Activated T-cell treated with anti-CD3 and anti-CD28 coated beads, Interleukin-2, amount 50 U/mL, for 24 hours (primary cell): ENCODE measurements around the gene CLEC20A.

Source experiments
- DNase-seq: peaks from one replicate; pipeline ENCODE4 v3.0.0-alpha.2; 2020
- H3K27ac Mint-ChIP-seq: 2 replicates; pipeline ENCODE4 v1.8.0; 2020; ENCODE audit warnings: mild to moderate bottlenecking, mixed read lengths
- H3K27me3 Mint-ChIP-seq: 2 replicates; pipeline ENCODE4 v1.8.0; 2020; ENCODE audit warnings: mixed read lengths
- H3K36me3 Mint-ChIP-seq: 2 replicates; pipeline ENCODE4 v1.8.0; 2020; ENCODE audit warnings: low read depth, mixed read lengths
- H3K4me1 Mint-ChIP-seq: 2 replicates; pipeline ENCODE4 v1.8.0; 2020; ENCODE audit warnings: low read depth, mixed read lengths
- H3K4me3 Mint-ChIP-seq: 2 replicates; pipeline ENCODE4 v1.8.0; 2020; ENCODE audit warnings: mild to moderate bottlenecking, moderate library complexity, mixed read lengths
- H3K9me3 Mint-ChIP-seq: 2 replicates; pipeline ENCODE4 v1.8.0; 2020; ENCODE audit warnings: mixed read lengths

The CLEC20A gene

GRCh38 chr1:178534137-178534868 lies 37.5 kb upstream of the CLEC20A start:
- peaks cover 5% of the 10 kb centered on the region for H3K4me1 Mint-ChIP-seq
- no peaks in the 10 kb centered on the region for H3K36me3 Mint-ChIP-seq
- H3K4me3 Mint-ChIP-seq: no peak overlapping the region
- no peak for DNase-seq
- H3K9me3 Mint-ChIP-seq: no peaks in the 10 kb centered on the region
- no peaks in the 10 kb centered on the region for H3K27me3 Mint-ChIP-seq
- no peak overlapping the region for H3K27ac Mint-ChIP-seq

- no peaks in the 10 kb centered on the region for H3K36me3 Mint-ChIP-seq
- H3K27ac Mint-ChIP-seq: no peak overlapping the region
- no peak for DNase-seq
- H3K9me3 Mint-ChIP-seq: no peaks in the 10 kb centered on the region
- H3K27me3 Mint-ChIP-seq: no peaks in the 10 kb centered on the region
- H3K4me1 Mint-ChIP-seq: peaks cover 5% of the 10 kb centered on the region
- H3K4me3 Mint-ChIP-seq: no peak overlapping the region
Observed at GRCh38 chr1:178533121-178533946, 36.6 kb upstream of the CLEC20A start.

GRCh38 chr1:178532392-178532791 lies 35.6 kb upstream of the CLEC20A start:
- no peaks in the 10 kb centered on the region for H3K27me3 Mint-ChIP-seq
- DNase-seq: peak; percentile 85

GRCh38 chr1:178531887-178532286 lies 35.1 kb upstream of the CLEC20A start:
- Mint-ChIP-seq H3K9me3 (no peaks in the 10 kb centered on the region), H3K27me3 (no peaks in the 10 kb centered on the region), H3K36me3 (no peaks in the 10 kb centered on the region), H3K4me3 (no peak overlapping the region), H3K27ac (no peak overlapping the region), H3K4me1 (peaks cover 5% of the 10 kb centered on the region)
- DNase-seq: no peak

More at GRCh38 chr1:178532392-178532791, 35.6 kb upstream of the CLEC20A start:
- Mint-ChIP-seq H3K4me1 (peaks cover 5% of the 10 kb centered on the region), H3K4me3 (no peak overlapping the region), H3K36me3 (no peaks in the 10 kb centered on the region), H3K9me3 (no peaks in the 10 kb centered on the region), H3K27ac (no peak overlapping the region)

- Mint-ChIP-seq H3K27me3 (no peaks in the 10 kb centered on the region), H3K27ac (no peak overlapping the region), H3K9me3 (no peaks in the 10 kb centered on the region), H3K4me1 (peaks cover 5% of the 10 kb centered on the region), H3K4me3 (no peak overlapping the region), H3K36me3 (no peaks in the 10 kb centered on the region)
- DNase-seq: no peak
Observed at GRCh38 chr1:178530502-178530901, 33.7 kb upstream of the CLEC20A start.

- Mint-ChIP-seq H3K36me3 (no peaks in the 10 kb centered on the region), H3K27me3 (no peaks in the 10 kb centered on the region), H3K4me3 (no peak overlapping the region), H3K4me1 (peaks cover 5% of the 10 kb centered on the region), H3K9me3 (no peaks in the 10 kb centered on the region), H3K27ac (no peak overlapping the region)
- no peak for DNase-seq
Observed at GRCh38 chr1:178530037-178530402, 33.3 kb upstream of the CLEC20A start.

GRCh38 chr1:178529364-178530036 lies 32.7 kb upstream of the CLEC20A start:
- Mint-ChIP-seq H3K27me3 (no peaks in the 10 kb centered on the region), H3K27ac (no peak overlapping the region), H3K4me3 (no peak overlapping the region), H3K4me1 (peaks cover 5% of the 10 kb centered on the region), H3K36me3 (no peaks in the 10 kb centered on the region), H3K9me3 (no peaks in the 10 kb centered on the region)
- DNase-seq: no peak

- H3K27me3 Mint-ChIP-seq: no peaks in the 10 kb centered on the region
- H3K4me1 Mint-ChIP-seq: peaks cover 5% of the 10 kb centered on the region
Observed at GRCh38 chr1:178528953-178529335, 32.2 kb upstream of the CLEC20A start.

GRCh38 chr1:178528228-178528952 lies 31.6 kb upstream of the CLEC20A start:
- Mint-ChIP-seq H3K27me3 (no peaks in the 10 kb centered on the region), H3K9me3 (no peaks in the 10 kb centered on the region), H3K4me3 (no peak overlapping the region), H3K27ac (no peak overlapping the region), H3K36me3 (no peaks in the 10 kb centered on the region), H3K4me1 (peaks cover 5% of the 10 kb centered on the region)
- peak; percentile 17 for DNase-seq

More at GRCh38 chr1:178528953-178529335, 32.2 kb upstream of the CLEC20A start:
- Mint-ChIP-seq H3K36me3 (no peaks in the 10 kb centered on the region), H3K27ac (no peak overlapping the region), H3K4me3 (no peak overlapping the region), H3K9me3 (no peaks in the 10 kb centered on the region)
- DNase-seq: no peak

- Mint-ChIP-seq H3K27me3 (no peaks in the 10 kb centered on the region), H3K9me3 (no peaks in the 10 kb centered on the region), H3K27ac (no peak overlapping the region), H3K4me3 (no peak overlapping the region), H3K36me3 (no peaks in the 10 kb centered on the region), H3K4me1 (peaks cover 2% of the 10 kb centered on the region)
- DNase-seq: no peak
Observed at GRCh38 chr1:178527117-178527516, 30.4 kb upstream of the CLEC20A start.

GRCh38 chr1:178521241-178521640 lies 24.5 kb upstream of the CLEC20A start:
- Mint-ChIP-seq H3K9me3 (no peaks in the 10 kb centered on the region), H3K4me1 (no peaks in the 10 kb centered on the region), H3K27me3 (no peaks in the 10 kb centered on the region), H3K36me3 (no peaks in the 10 kb centered on the region), H3K4me3 (no peak overlapping the region), H3K27ac (no peak overlapping the region)
- DNase-seq: no peak

GRCh38 chr1:178520803-178521202 lies 24.0 kb upstream of the CLEC20A start:
- Mint-ChIP-seq H3K4me1 (no peaks in the 10 kb centered on the region), H3K36me3 (no peaks in the 10 kb centered on the region), H3K27me3 (no peaks in the 10 kb centered on the region), H3K27ac (no peak overlapping the region), H3K9me3 (no peaks in the 10 kb centered on the region), H3K4me3 (no peak overlapping the region)
- no peak for DNase-seq

- H3K4me1 Mint-ChIP-seq: no peaks in the 10 kb centered on the region
Observed at GRCh38 chr1:178518894-178519293, 22.1 kb upstream of the CLEC20A start.

GRCh38 chr1:178516110-178516509 lies 19.3 kb upstream of the CLEC20A start:
- Mint-ChIP-seq H3K27ac (no peak overlapping the region), H3K9me3 (no peaks in the 10 kb centered on the region), H3K36me3 (no peaks in the 10 kb centered on the region), H3K4me3 (no peak overlapping the region), H3K27me3 (no peaks in the 10 kb centered on the region), H3K4me1 (no peaks in the 10 kb centered on the region)
- no peak for DNase-seq

More at GRCh38 chr1:178518894-178519293, 22.1 kb upstream of the CLEC20A start:
- no peaks in the 10 kb centered on the region for H3K36me3 Mint-ChIP-seq
- no peaks in the 10 kb centered on the region for H3K27me3 Mint-ChIP-seq
- no peak overlapping the region for H3K4me3 Mint-ChIP-seq
- no peaks in the 10 kb centered on the region for H3K9me3 Mint-ChIP-seq
- DNase-seq: no peak
- H3K27ac Mint-ChIP-seq: no peak overlapping the region
